ENCODE results near the gene CPT1C.

The CPT1C gene

DNA sequence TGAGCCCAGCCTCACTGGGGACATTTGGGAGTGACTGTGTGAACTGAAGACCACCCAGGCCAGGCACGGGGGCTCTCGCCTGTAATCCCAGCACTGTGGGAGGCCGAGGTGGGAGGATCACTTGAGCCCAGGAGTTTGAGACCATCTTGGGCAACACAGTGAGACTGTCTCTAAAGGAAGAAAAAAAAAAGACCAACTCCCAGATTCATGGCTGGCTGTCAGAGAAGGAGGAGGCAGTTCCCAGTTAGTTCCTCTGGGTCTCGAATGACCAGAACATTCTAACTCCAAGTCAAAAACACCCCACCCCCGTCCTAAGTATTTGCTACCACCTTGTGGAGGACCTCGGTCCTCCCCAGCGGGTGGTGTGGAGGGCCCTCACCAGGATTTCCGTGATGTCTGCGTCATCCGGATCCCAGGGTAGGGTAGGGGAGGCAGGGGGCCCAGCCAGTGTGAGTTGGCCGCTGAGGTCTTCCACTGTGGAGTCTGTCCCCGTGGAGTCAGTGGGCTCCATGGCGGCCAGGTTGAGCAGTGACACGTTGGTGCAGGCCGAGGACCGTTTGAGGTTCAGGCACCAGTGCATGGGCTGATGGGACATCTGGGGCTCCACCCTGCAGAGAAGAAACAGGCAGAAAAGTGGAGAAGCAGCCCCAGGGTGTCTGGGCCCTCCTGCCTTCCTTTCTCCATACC lies 70.9 kb downstream of the CPT1C start:
- peak; percentile 28 for DNase-seq

DNA sequence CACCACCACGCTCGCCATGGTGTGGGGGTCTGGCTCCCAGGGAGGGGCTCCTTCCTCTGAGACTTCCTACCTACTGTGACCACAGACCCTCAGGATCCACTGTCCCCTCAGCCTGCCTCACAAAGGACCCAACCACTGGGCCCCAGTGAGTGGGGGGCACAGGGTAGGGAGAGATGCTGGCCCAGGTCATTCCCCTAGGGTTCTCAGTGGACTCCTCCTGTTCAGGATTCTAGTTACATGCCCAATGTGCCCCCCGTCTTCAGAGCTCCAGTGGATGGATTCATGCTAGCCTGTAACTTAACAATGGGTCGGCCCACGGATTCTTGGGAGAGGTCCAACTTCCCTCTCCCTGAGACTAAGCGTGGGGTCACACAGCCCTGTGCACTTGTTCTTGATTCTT lies 72.3 kb downstream of the CPT1C start, which contains the start of gene TSKS:
Gene TSKS, minus strand, starts transcription at position 77 of the 400 bp plus-strand sequence. Its CDS starts 59 bp downstream, at position 18.
- no peak for DNase-seq
